C4-2B (cell line): Measurements from ENCODE around the gene RRAD.
"Not testable (repeated sequence)": the region's sequence is repeated elsewhere in the genome, so short reads cannot be mapped to it uniquely, and the experiment has no call there.

ENCODE experiments used
- ZFX ChIP-seq: fragments of 450-650 bp; IDR thresholded peaks from 2 replicates; pipeline ENCODE4 v1.6.1; 2017
- TF ChIP-seq, protein P1 (sequence below): fragments of 450-650 bp; conservative IDR thresholded peaks from 2 replicates; pipeline ENCODE4 v1.5.1; 2017; ENCODE audit warnings: mild to moderate bottlenecking

DNA sequence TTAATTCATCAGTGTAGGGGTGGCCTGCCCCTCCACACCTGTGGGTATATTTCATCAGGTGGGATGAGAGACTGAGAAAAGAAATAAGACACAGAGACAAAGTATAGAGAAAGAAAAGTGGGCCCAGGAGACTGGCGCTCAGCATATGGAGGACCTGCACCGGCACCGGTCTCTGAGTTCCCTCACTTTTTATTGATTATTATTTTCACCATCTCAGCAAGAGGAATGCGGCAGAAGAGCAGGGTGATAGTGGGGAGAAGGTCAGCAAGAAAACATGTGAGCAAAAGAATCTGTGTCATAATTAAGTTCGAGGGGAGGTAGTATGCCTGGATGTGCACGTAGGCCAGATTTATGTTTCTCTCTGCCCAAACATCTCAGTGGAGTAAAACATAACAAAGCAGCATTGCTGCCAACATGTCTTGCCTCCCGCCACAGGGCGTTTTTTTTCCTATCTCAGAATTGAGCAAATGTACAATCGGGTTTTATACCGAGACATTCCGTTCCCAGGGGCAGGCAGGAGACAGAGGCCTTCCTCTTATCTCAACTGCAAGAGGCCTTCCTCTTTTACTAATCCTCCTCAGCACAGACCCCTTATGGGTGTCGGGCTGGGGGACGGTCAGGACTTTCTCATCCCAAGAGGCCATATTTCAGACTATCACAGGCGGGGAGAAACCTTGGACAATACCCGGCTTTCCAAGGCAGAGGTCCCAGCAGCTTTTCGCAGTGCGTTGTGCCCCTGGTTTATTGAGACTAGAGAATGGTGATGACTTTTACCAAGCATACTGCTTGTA lies 30.2 kb upstream of the RRAD start:
- TF ChIP-seq, protein P1, sequence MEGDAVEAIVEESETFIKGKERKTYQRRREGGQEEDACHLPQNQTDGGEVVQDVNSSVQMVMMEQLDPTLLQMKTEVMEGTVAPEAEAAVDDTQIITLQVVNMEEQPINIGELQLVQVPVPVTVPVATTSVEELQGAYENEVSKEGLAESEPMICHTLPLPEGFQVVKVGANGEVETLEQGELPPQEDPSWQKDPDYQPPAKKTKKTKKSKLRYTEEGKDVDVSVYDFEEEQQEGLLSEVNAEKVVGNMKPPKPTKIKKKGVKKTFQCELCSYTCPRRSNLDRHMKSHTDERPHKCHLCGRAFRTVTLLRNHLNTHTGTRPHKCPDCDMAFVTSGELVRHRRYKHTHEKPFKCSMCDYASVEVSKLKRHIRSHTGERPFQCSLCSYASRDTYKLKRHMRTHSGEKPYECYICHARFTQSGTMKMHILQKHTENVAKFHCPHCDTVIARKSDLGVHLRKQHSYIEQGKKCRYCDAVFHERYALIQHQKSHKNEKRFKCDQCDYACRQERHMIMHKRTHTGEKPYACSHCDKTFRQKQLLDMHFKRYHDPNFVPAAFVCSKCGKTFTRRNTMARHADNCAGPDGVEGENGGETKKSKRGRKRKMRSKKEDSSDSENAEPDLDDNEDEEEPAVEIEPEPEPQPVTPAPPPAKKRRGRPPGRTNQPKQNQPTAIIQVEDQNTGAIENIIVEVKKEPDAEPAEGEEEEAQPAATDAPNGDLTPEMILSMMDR, result not testable (repeated sequence)
- not testable (repeated sequence) for TF ChIP-seq ZFX
